Trophoblast cell (in vitro differentiated cells and primary cell): Measurements from ENCODE around the gene FOXA3.

Experiments
- DNase-seq, 2 donors: peaks; one replicate each; pipeline ENCODE4 v3.0.0-alpha.2; 2016
- H2AFZ ChIP-seq: 2 replicates; pipeline ENCODE4 v1.6.1; 2013; ENCODE audit warnings: low read length, moderate library complexity, mild to moderate bottlenecking; ENCODE audit not compliant: insufficient read depth, poor library complexity
- H2AK5ac ChIP-seq: 2 replicates; pipeline ENCODE4 v1.6.1; 2013; ENCODE audit warnings: mild to moderate bottlenecking, low read length
- H2BK120ac ChIP-seq: 2 replicates; pipeline ENCODE4 v1.6.1; 2013; ENCODE audit warnings: low read length, mild to moderate bottlenecking, moderate library complexity; ENCODE audit not compliant: insufficient read depth, poor library complexity
- H2BK12ac ChIP-seq: 2 replicates; pipeline ENCODE4 v1.6.1; 2013; ENCODE audit warnings: mild to moderate bottlenecking, low read length, moderate library complexity
- H2BK5ac ChIP-seq: 2 replicates; pipeline ENCODE4 v1.6.1; 2013; ENCODE audit warnings: low read length, low read depth, moderate library complexity, mild to moderate bottlenecking; ENCODE audit not compliant: poor library complexity
- H3K14ac ChIP-seq: 2 replicates; pipeline ENCODE4 v1.6.1; 2013; ENCODE audit warnings: mild to moderate bottlenecking, low read length
- H3K18ac ChIP-seq: 2 replicates; pipeline ENCODE4 v1.6.1; 2013; ENCODE audit warnings: mild to moderate bottlenecking, low read length
- H3K23ac ChIP-seq: 2 replicates; pipeline ENCODE4 v1.6.1; 2013; ENCODE audit warnings: low read length
- H3K27ac ChIP-seq: 2 replicates; pipeline ENCODE4 v1.5.1; 2013; ENCODE audit warnings: low read depth, mild to moderate bottlenecking, inconsistent platforms, low read length, moderate library complexity
- H3K27me3 ChIP-seq: 2 replicates; pipeline ENCODE4 v1.6.1; 2013; ENCODE audit warnings: inconsistent platforms, mild to moderate bottlenecking, low read length, moderate library complexity; ENCODE audit not compliant: insufficient read depth
- H3K36me3 ChIP-seq, 2 experiments: 1 replicate in 1 of 2; 2 replicates in 1 of 2; pipeline ENCODE4 v1.6.1; 2013; ENCODE audit warnings: low read length in 2 of 2, mild to moderate bottlenecking in 2 of 2, moderate library complexity in 1 of 2; ENCODE audit not compliant: insufficient read depth in 2 of 2, control insufficient read depth in 1 of 2
- H3K4ac ChIP-seq: 2 replicates; pipeline ENCODE4 v1.6.1; 2013; ENCODE audit warnings: low read depth, mild to moderate bottlenecking, low read length, moderate library complexity
- H3K4me1 ChIP-seq, 2 experiments: 1 replicate in 1 of 2; 2 replicates in 1 of 2; pipeline ENCODE4 v1.6.1; 2013; ENCODE audit warnings: low read length in 2 of 2, mild to moderate bottlenecking in 2 of 2, moderate library complexity in 1 of 2; ENCODE audit not compliant: insufficient read depth in 2 of 2, control insufficient read depth in 1 of 2
- H3K4me2 ChIP-seq: 2 replicates; pipeline ENCODE4 v1.6.1; 2013; ENCODE audit warnings: inconsistent platforms, mild to moderate bottlenecking, low read length, moderate library complexity
- H3K4me3 ChIP-seq: 2 replicates; pipeline ENCODE4 v1.5.1; 2013; ENCODE audit warnings: mild to moderate bottlenecking, low read depth, low read length, inconsistent platforms
- H3K79me1 ChIP-seq: one replicate; pipeline ENCODE4 v1.6.1; 2013; ENCODE audit warnings: low read length
- H3K79me2 ChIP-seq: 2 replicates; pipeline ENCODE4 v1.6.1; 2013; ENCODE audit warnings: low read length, mild to moderate bottlenecking; ENCODE audit not compliant: control insufficient read depth, insufficient read depth, poor library complexity
- H3K9ac ChIP-seq: 2 replicates; pipeline ENCODE4 v1.6.1; 2013; ENCODE audit warnings: mild to moderate bottlenecking, low read length
- H3K9me3 ChIP-seq: 2 replicates; pipeline ENCODE4 v1.6.1; 2013; ENCODE audit warnings: low read depth, mild to moderate bottlenecking, control low read depth, inconsistent platforms, low read length; ENCODE audit not compliant: insufficient read depth
- H4K12ac ChIP-seq: 2 replicates; pipeline ENCODE4 v1.6.1; 2013; ENCODE audit warnings: low read depth, mild to moderate bottlenecking, low read length, moderate library complexity
- H4K8ac ChIP-seq: 2 replicates; pipeline ENCODE4 v1.6.1; 2013; ENCODE audit warnings: low read depth, mild to moderate bottlenecking, low read length, moderate library complexity
- H4K91ac ChIP-seq: one replicate; pipeline ENCODE4 v1.6.1; 2013; ENCODE audit warnings: low read depth, mild to moderate bottlenecking, low read length, moderate library complexity
- WGBS: extraction: QIAGEN DNeasy Blood & Tissue Kit; methylation state at CpG from one replicate; pipeline ENCODE4 v1.1.7; 2013; ENCODE audit warnings: missing lambda C conversion rate; ENCODE audit not compliant: insufficient read length, insufficient coverage; ENCODE audit errors: extremely low coverage; 5-methylcytosine and 5-hydroxymethylcytosine counted together

Gene FOXA3

GRCh38 chr19:45825917-45826893 lies 37.9 kb upstream of the FOXA3 start:
- WGBS, result no CpG with 5 or more reads among the region's 22 CpGs
- DNase-seq, result no peak

GRCh38 chr19:45826934-45827333 lies 37.2 kb upstream of the FOXA3 start:
- Histone ChIP-seq H2BK12ac (no peak overlapping the region), H4K91ac (no peak overlapping the region), H2BK120ac (no peak overlapping the region), H3K27ac (no peak overlapping the region), H3K4me2 (no peak overlapping the region), H3K27me3 (no peaks in the 10 kb centered on the region), H2AK5ac (no peak overlapping the region), H4K8ac (no peak overlapping the region), H3K79me1 (no peaks in the 10 kb centered on the region), H3K4me1 (no peaks in the 10 kb centered on the region), H3K9ac (no peak overlapping the region), H3K4me3 (no peak overlapping the region), H3K14ac (no peak overlapping the region), H4K12ac (no peak overlapping the region), H3K79me2 (no peaks in the 10 kb centered on the region), H2AFZ (no peak overlapping the region), H3K23ac (no peak overlapping the region), H2BK5ac (no peak overlapping the region), H3K9me3 (peaks cover 6% of the 10 kb centered on the region), H3K36me3 (peaks cover 81 to 92% of the 10 kb centered on the region in 2 experiments), H3K4ac (no peak overlapping the region), H3K18ac (no peak overlapping the region)
- no CpG with 5 or more reads among the region's 11 CpGs for WGBS
- DNase-seq, result no peak

More at GRCh38 chr19:45825917-45826893, 37.9 kb upstream of the FOXA3 start:
- Histone ChIP-seq H3K4me1 (no peaks in the 10 kb centered on the region), H3K4me3 (no peak overlapping the region), H2AK5ac (no peak overlapping the region), H3K27ac (no peak overlapping the region), H3K9ac (no peak overlapping the region), H4K12ac (no peak overlapping the region), H3K27me3 (no peaks in the 10 kb centered on the region), H2BK12ac (no peak overlapping the region), H3K79me2 (no peaks in the 10 kb centered on the region), H3K4ac (no peak overlapping the region), H3K18ac (no peak overlapping the region), H4K91ac (no peak overlapping the region), H3K4me2 (no peak overlapping the region), H2BK120ac (no peak overlapping the region), H3K14ac (no peak overlapping the region), H3K36me3 (peaks cover 79 to 91% of the 10 kb centered on the region in 2 experiments), H3K79me1 (no peaks in the 10 kb centered on the region), H2BK5ac (no peak overlapping the region), H3K9me3 (peaks cover 6% of the 10 kb centered on the region), H2AFZ (no peak overlapping the region), H4K8ac (no peak overlapping the region), H3K23ac (no peak overlapping the region)

GRCh38 chr19:45827459-45828093 lies 36.5 kb upstream of the FOXA3 start:
- Histone ChIP-seq H3K23ac (no peak overlapping the region), H2BK12ac (no peak overlapping the region), H4K8ac (no peak overlapping the region), H3K4ac (no peak overlapping the region), H2AFZ (no peak overlapping the region), H3K36me3 (peaks cover 81 to 94% of the 10 kb centered on the region in 2 experiments), H3K4me2 (no peak overlapping the region), H3K9me3 (peaks cover 6% of the 10 kb centered on the region), H4K91ac (no peak overlapping the region), H2BK5ac (no peak overlapping the region), H3K79me1 (no peaks in the 10 kb centered on the region), H3K27ac (no peak overlapping the region), H3K14ac (no peak overlapping the region), H3K18ac (no peak overlapping the region), H3K9ac (no peak overlapping the region), H3K79me2 (no peaks in the 10 kb centered on the region), H3K4me3 (no peak overlapping the region), H2AK5ac (no peak overlapping the region), H2BK120ac (no peak overlapping the region), H4K12ac (no peak overlapping the region), H3K4me1 (no peaks in the 10 kb centered on the region), H3K27me3 (no peaks in the 10 kb centered on the region)
- no peak for DNase-seq
- no CpG with 5 or more reads among the region's 16 CpGs for WGBS

GRCh38 chr19:45828523-45828922 lies 35.6 kb upstream of the FOXA3 start:
- H2BK12ac ChIP-seq, result no peak overlapping the region
- no peak overlapping the region for H3K23ac ChIP-seq
- peaks cover 5% of the 10 kb centered on the region for H3K9me3 ChIP-seq
- H3K14ac ChIP-seq, result no peak overlapping the region
- no peak overlapping the region for H3K9ac ChIP-seq
- no peak overlapping the region for H4K91ac ChIP-seq
- no peak overlapping the region for H2BK120ac ChIP-seq
- H2BK5ac ChIP-seq, result no peak overlapping the region
- no peak overlapping the region for H4K8ac ChIP-seq
- no peaks in the 10 kb centered on the region for H3K27me3 ChIP-seq
- H3K4me2 ChIP-seq, result no peak overlapping the region
- no peaks in the 10 kb centered on the region for H3K79me2 ChIP-seq
- H3K27ac ChIP-seq, result no peak overlapping the region
- H3K4ac ChIP-seq, result no peak overlapping the region
- no peaks in the 10 kb centered on the region for H3K4me1 ChIP-seq
- no peak overlapping the region for H4K12ac ChIP-seq
- no peak overlapping the region for H2AFZ ChIP-seq
- no peak overlapping the region for H2AK5ac ChIP-seq
- no peak overlapping the region for H3K18ac ChIP-seq
- no peaks in the 10 kb centered on the region for H3K79me1 ChIP-seq
- no peak for DNase-seq
- WGBS, result no CpG with 5 or more reads among the region's 9 CpGs
- H3K4me3 ChIP-seq, result no peak overlapping the region
- H3K36me3 ChIP-seq, result peaks cover 77 to 89% of the 10 kb centered on the region in 2 experiments
